Measurements from ENCODE around the gene HDLBP.

The HDLBP gene, protein sequence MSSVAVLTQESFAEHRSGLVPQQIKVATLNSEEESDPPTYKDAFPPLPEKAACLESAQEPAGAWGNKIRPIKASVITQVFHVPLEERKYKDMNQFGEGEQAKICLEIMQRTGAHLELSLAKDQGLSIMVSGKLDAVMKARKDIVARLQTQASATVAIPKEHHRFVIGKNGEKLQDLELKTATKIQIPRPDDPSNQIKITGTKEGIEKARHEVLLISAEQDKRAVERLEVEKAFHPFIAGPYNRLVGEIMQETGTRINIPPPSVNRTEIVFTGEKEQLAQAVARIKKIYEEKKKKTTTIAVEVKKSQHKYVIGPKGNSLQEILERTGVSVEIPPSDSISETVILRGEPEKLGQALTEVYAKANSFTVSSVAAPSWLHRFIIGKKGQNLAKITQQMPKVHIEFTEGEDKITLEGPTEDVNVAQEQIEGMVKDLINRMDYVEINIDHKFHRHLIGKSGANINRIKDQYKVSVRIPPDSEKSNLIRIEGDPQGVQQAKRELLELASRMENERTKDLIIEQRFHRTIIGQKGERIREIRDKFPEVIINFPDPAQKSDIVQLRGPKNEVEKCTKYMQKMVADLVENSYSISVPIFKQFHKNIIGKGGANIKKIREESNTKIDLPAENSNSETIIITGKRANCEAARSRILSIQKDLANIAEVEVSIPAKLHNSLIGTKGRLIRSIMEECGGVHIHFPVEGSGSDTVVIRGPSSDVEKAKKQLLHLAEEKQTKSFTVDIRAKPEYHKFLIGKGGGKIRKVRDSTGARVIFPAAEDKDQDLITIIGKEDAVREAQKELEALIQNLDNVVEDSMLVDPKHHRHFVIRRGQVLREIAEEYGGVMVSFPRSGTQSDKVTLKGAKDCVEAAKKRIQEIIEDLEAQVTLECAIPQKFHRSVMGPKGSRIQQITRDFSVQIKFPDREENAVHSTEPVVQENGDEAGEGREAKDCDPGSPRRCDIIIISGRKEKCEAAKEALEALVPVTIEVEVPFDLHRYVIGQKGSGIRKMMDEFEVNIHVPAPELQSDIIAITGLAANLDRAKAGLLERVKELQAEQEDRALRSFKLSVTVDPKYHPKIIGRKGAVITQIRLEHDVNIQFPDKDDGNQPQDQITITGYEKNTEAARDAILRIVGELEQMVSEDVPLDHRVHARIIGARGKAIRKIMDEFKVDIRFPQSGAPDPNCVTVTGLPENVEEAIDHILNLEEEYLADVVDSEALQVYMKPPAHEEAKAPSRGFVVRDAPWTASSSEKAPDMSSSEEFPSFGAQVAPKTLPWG (N-terminal part only)

DNA sequence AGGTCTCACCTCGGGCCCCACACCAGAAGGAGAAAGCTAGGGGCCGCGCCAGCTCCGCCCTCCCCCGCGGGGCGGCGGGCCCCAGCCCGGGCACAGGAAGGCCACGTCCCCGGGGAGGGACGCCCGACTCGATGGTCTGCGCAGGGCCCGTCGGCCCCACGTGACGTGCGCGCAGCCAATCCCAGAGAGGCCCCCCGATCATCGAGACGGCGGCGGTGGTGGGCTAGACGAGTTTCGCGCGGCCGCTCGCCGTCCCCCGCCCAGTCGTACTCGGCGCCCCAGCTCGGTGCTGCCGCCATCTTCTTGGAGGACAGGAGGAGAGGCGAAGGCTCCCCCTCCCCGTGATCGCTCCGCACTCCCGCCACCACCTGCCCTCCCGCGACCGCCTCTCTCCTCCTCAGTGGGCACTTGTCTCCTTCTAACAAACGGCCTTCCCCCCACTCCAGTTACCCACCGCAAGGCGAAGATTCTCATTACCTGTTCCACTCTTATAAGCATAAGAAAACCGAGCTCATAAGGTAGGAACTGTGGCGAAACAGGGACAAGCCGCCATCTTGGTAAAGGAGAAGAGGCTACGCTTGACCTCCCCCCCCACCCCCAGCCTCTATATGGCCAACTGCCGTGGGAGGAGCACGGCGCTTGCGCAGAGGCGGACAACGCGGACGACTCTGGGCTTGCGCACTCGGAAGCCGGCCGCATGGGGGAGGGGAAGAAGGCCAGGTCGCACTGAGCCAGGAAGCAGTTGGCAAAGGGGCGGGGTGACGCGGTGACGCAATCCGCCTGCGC is at the start of gene HDLBP:
Gene HDLBP (minus strand): TSS at position 580 of the 786 bp plus-strand sequence. CDS start 48,803 bp downstream, outside the sequence.
- Histone ChIP-seq H3K4me3 (ENCODE audit: low read depth in 1 of 2, low read length in 2 of 2) (peak within 1 kb of the TSS; percentile 94 to 96), H3K9me3 (ENCODE audit: control insufficient read depth in 1 of 2, low read length in 2 of 2) (no peaks in the 10 kb centered on the region), H3K27me3 (ENCODE audit: control insufficient read depth in 1 of 2, insufficient read depth in 2 of 2, low read length in 2 of 2) (no peaks in the 10 kb centered on the region), H3K9ac (ENCODE audit: low read depth in 1 of 2, low read length in 2 of 2) (peak within 1 kb of the TSS; percentile 95 to 97), H3K4me1 (ENCODE audit: control insufficient read depth in 1 of 2, insufficient read depth in 2 of 2, low read length in 2 of 2) (peaks cover 41 to 60% of the 10 kb centered on the region in 2 donors), H3K27ac (ENCODE audit: low read depth, low read length) (peak within 1 kb of the TSS; percentile 99), H3K36me3 (ENCODE audit: control insufficient read depth in 1 of 2, insufficient read depth in 2 of 2, low read length in 2 of 2) (no peaks in the 10 kb centered on the region)

DNA sequence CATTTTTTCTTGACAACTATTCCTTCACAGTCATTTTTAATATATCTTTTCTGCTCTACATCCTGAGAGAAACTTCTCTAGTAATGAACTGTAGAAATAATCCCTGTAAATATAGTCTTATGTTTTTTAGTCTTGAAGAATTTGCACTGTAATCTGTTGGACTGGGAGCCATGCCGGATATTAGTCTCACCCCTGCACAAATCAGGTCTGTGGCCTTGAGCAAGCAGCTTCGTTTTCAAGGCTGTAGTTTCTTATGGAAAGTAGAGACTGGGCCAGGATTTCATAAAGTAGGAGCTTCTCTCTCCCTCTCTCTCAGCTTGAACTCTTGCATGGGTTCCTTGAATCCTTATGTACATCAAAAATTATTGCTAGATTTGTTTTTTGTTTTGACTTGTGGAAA is 49.3 kb upstream of the HDLBP start:
- Histone ChIP-seq H3K4me3 (ENCODE audit: low read depth in 1 of 2, low read length in 2 of 2) (no peak overlapping the region), H3K36me3 (ENCODE audit: control insufficient read depth in 1 of 2, insufficient read depth in 2 of 2, low read length in 2 of 2) (no peaks in the 10 kb centered on the region), H3K9me3 (ENCODE audit: control insufficient read depth in 1 of 2, low read length in 2 of 2) (no peaks in the 10 kb centered on the region), H3K9ac (ENCODE audit: low read depth in 1 of 2, low read length in 2 of 2) (no peak overlapping the region), H3K27ac (ENCODE audit: low read depth, low read length) (no peak overlapping the region), H3K27me3 (ENCODE audit: control insufficient read depth in 1 of 2, insufficient read depth in 2 of 2, low read length in 2 of 2) (no peaks in the 10 kb centered on the region), H3K4me1 (ENCODE audit: control insufficient read depth in 1 of 2, insufficient read depth in 2 of 2, low read length in 2 of 2) (peaks cover 36 to 58% of the 10 kb centered on the region in 2 donors)

DNA sequence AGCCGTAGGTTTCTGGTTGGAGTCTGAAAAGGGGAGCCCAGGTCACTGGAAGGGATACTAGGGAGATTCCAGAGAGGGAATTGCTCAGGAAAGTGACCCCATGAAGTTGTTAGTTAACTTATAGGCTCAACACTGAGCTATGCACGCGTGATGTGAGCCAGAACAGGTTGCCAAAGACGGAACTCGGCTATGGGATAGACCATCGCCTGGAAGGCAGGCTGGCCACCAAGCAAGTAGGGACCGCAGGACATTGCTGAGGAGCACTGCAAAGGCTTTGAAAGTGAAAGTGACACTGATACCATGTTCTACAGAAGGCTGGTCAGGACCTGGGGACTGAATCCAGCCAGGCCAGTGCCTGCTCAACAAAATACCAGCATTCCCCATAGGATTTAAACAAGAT is 48.0 kb upstream of the HDLBP start:
- Histone ChIP-seq H3K9me3 (ENCODE audit: control insufficient read depth in 1 of 2, low read length in 2 of 2) (no peaks in the 10 kb centered on the region), H3K4me3 (ENCODE audit: low read depth in 1 of 2, low read length in 2 of 2) (peak overlapping the region; percentile 10 to 43), H3K27me3 (ENCODE audit: control insufficient read depth in 1 of 2, insufficient read depth in 2 of 2, low read length in 2 of 2) (no peaks in the 10 kb centered on the region), H3K9ac (ENCODE audit: low read depth in 1 of 2, low read length in 2 of 2) (peak overlapping the region; percentile 1 to 12), H3K4me1 (ENCODE audit: control insufficient read depth in 1 of 2, insufficient read depth in 2 of 2, low read length in 2 of 2) (peaks cover 40 to 63% of the 10 kb centered on the region in 2 donors), H3K27ac (ENCODE audit: low read depth, low read length) (peak overlapping the region; percentile 34), H3K36me3 (ENCODE audit: control insufficient read depth in 1 of 2, insufficient read depth in 2 of 2, low read length in 2 of 2) (no peaks in the 10 kb centered on the region)

DNA sequence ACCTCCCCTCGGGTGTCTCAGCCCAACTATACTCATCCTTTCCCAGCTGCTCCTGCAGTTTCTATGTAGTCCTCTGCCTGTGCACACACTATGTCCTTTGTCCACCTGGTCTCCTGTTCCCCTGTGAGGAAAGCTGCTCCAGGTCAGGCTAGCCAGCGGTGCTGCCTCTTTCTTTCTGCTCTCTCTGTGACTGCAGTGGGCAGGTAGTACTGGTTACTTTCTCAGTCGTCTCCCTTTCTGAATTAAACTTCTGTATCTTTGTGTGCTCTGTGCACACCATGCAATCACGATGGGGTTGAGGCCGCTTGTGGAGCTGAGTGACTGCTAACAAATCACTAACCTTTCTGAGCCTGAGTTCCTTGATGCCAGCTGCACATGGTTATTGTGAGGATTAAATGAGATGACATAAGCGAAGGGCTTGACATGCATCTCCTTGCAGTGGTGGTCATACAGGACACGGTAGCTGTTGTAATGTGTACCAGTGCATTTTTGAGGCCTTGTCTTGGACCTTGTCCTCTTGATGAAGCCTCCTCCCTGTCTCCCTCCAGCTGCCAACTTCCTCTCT is 44.1 kb upstream of the HDLBP start:
- Histone ChIP-seq H3K27ac (ENCODE audit: low read depth, low read length) (no peak overlapping the region), H3K9ac (ENCODE audit: low read depth in 1 of 2, low read length in 2 of 2) (peak overlapping the region; percentile 26 to 40), H3K4me3 (ENCODE audit: low read depth in 1 of 2, low read length in 2 of 2) (peak overlapping the region; percentile 30 to 38)

DNA sequence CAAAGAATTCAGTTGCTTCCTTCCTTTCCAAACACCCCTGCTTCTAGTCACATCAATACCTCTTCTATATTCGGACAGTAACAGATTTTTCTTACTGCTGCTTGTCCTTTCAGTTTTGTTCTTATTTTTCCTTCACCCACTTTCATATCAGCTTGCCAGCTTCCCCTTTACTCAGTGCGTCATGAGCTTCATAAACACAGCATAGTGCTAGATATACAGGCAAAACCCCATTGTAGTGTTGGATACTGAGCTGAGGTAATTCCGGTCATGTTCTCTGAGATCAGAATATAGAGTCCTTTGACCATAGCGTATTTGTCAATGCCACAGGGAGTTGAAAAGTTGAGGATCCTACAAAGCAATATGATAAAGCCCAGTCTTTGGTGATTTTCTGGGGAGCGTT is 43.0 kb upstream of the HDLBP start:
- Histone ChIP-seq H3K4me1 (ENCODE audit: control insufficient read depth in 1 of 2, insufficient read depth in 2 of 2, low read length in 2 of 2) (peaks cover 41 to 52% of the 10 kb centered on the region in 2 donors), H3K9ac (ENCODE audit: low read depth in 1 of 2, low read length in 2 of 2) (peak overlapping the region; percentile 0 to 41), H3K27me3 (ENCODE audit: control insufficient read depth in 1 of 2, insufficient read depth in 2 of 2, low read length in 2 of 2) (no peaks in the 10 kb centered on the region), H3K9me3 (ENCODE audit: control insufficient read depth in 1 of 2, low read length in 2 of 2) (no peaks in the 10 kb centered on the region), H3K27ac (ENCODE audit: low read depth, low read length) (peak overlapping the region; percentile 12), H3K4me3 (ENCODE audit: low read depth in 1 of 2, low read length in 2 of 2) (peak overlapping the region in 1 of 2 donors; percentile 38), H3K36me3 (ENCODE audit: control insufficient read depth in 1 of 2, insufficient read depth in 2 of 2, low read length in 2 of 2) (peaks cover 0 to 2% of the 10 kb centered on the region in 2 donors)

More for the DNA sequence above, 44.1 kb upstream of the HDLBP start:
- no peaks in the 10 kb centered on the region for H3K27me3 ChIP-seq (ENCODE audit: control insufficient read depth in 1 of 2, insufficient read depth in 2 of 2, low read length in 2 of 2)
- no peaks in the 10 kb centered on the region for H3K9me3 ChIP-seq (ENCODE audit: control insufficient read depth in 1 of 2, low read length in 2 of 2)
- H3K36me3 ChIP-seq (ENCODE audit: control insufficient read depth in 1 of 2, insufficient read depth in 2 of 2, low read length in 2 of 2) = no peaks in the 10 kb centered on the region
- H3K4me1 ChIP-seq (ENCODE audit: control insufficient read depth in 1 of 2, insufficient read depth in 2 of 2, low read length in 2 of 2) = peaks cover 44 to 52% of the 10 kb centered on the region in 2 donors

DNA sequence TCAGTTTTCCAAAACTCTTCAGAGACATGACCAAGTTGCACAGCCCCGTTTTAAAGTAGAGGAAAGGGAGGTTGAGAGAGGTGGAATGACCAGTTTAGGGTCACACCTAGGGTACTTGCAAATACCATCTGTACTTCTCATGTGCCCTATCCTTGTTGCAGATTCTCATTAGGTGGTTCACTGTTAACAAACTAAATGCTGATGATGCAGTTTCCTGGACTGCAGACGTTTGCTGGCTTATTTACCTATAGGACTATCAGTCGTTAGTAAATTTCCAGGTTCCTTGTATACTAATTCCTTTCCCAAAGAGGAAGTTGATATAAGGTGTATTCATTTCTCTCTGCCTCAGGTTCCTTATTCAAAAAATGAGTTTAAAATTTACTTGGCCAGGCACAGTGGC is 42.1 kb upstream of the HDLBP start:
- peak overlapping the region; percentile 75 to 76 for H3K4me3 ChIP-seq (ENCODE audit: low read depth in 1 of 2, low read length in 2 of 2)
- H3K4me1 ChIP-seq (ENCODE audit: control insufficient read depth in 1 of 2, insufficient read depth in 2 of 2, low read length in 2 of 2) = peaks cover 35 to 43% of the 10 kb centered on the region in 2 donors
- H3K27ac ChIP-seq (ENCODE audit: low read depth, low read length) = no peak overlapping the region
- H3K36me3 ChIP-seq (ENCODE audit: control insufficient read depth in 1 of 2, insufficient read depth in 2 of 2, low read length in 2 of 2) = peaks cover 0 to 11% of the 10 kb centered on the region in 2 donors
- H3K27me3 ChIP-seq (ENCODE audit: control insufficient read depth in 1 of 2, insufficient read depth in 2 of 2, low read length in 2 of 2) = no peaks in the 10 kb centered on the region
- H3K9ac ChIP-seq (ENCODE audit: low read depth in 1 of 2, low read length in 2 of 2) = peak overlapping the region; percentile 84 to 87
- no peaks in the 10 kb centered on the region for H3K9me3 ChIP-seq (ENCODE audit: control insufficient read depth in 1 of 2, low read length in 2 of 2)

DNA sequence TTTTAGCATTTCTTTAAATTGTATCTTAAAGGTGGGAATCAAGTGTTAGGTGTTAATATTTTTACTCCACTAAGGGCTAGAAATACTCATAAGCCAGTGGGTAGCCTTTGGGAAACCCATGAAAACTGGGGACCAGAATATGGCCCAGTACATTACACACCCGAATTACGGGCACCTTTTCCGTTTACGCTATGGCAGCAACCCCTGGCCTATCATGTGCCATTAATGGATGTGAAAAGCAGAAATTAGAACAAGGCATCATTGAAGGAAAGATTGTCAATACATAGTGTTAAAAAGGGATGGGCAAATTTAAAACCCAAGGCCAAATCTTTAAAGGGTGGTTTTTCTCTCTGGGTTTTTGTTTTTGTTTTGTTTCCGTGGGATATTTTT is 41.4 kb upstream of the HDLBP start:
- Histone ChIP-seq H3K27me3 (ENCODE audit: control insufficient read depth in 1 of 2, insufficient read depth in 2 of 2, low read length in 2 of 2) (no peaks in the 10 kb centered on the region), H3K9ac (ENCODE audit: low read depth in 1 of 2, low read length in 2 of 2) (peak overlapping the region; percentile 84 to 87), H3K36me3 (ENCODE audit: control insufficient read depth in 1 of 2, insufficient read depth in 2 of 2, low read length in 2 of 2) (peaks cover 4 to 16% of the 10 kb centered on the region in 2 donors), H3K9me3 (ENCODE audit: control insufficient read depth in 1 of 2, low read length in 2 of 2) (no peaks in the 10 kb centered on the region), H3K4me1 (ENCODE audit: control insufficient read depth in 1 of 2, insufficient read depth in 2 of 2, low read length in 2 of 2) (peaks cover 40 to 49% of the 10 kb centered on the region in 2 donors), H3K4me3 (ENCODE audit: low read depth in 1 of 2, low read length in 2 of 2) (peak overlapping the region; percentile 75 to 76), H3K27ac (ENCODE audit: low read depth, low read length) (peak overlapping the region; percentile 76)

DNA sequence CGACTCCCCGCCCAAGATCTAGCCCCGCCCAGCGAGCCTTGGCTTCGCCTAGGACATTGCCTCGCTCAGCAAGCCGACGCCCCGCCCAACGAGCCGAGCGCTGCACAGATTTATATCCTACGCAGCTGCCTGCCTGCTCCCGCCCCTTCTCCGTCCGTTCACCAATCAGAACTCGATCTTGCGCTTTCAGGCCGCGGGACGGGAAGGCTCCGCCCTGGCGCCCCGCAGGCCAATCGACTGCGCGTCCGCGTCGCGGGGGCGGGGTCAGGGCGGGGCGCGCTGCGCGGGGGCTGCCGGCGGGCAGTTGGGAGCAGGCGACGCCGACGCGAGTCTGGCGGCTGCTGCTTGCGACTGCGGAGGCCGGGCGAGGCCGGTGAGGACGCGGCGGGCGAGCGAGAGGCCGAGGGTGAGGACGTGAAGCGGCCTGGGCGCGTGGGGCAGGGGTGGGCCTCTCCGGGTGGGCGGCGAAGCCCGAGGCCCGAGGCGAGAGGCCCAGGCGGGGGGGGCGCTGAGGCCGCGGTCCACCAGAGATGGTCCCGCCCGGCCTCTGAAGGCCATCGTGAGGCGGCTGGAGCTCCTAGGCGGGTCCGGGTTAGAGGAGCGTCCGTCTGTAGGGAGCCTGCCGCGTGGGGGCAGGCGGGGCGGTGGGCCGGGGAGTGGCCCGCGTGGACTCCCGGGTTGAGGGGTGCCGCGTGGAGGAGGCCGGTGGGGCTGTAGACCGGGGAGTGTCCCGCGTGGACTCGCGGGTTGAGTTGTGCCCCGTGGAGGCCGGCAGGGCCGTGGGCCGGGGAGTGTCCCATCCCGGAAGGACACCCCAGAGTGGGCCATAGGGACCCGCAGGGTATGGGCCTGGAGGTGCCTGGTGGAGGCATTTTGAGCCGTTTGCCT is 40.8 kb upstream of the HDLBP start, which contains the start of gene FARP2:
Gene FARP2 (plus strand): TSS at position 303 of the 888 bp plus-strand sequence. CDS start 16,823 bp downstream, outside the sequence.
- Histone ChIP-seq H3K27ac (ENCODE audit: low read depth, low read length) (peak within 1 kb of the TSS; percentile 91), H3K9me3 (ENCODE audit: control insufficient read depth in 1 of 2, low read length in 2 of 2) (no peaks in the 10 kb centered on the region), H3K4me1 (ENCODE audit: control insufficient read depth in 1 of 2, insufficient read depth in 2 of 2, low read length in 2 of 2) (peaks cover 43 to 49% of the 10 kb centered on the region in 2 donors), H3K9ac (ENCODE audit: low read depth in 1 of 2, low read length in 2 of 2) (peak within 1 kb of the TSS; percentile 84 to 87), H3K4me3 (ENCODE audit: low read depth in 1 of 2, low read length in 2 of 2) (peak within 1 kb of the TSS; percentile 75 to 76), H3K36me3 (ENCODE audit: control insufficient read depth in 1 of 2, insufficient read depth in 2 of 2, low read length in 2 of 2) (peaks cover 4 to 22% of the 10 kb centered on the region in 2 donors), H3K27me3 (ENCODE audit: control insufficient read depth in 1 of 2, insufficient read depth in 2 of 2, low read length in 2 of 2) (no peaks in the 10 kb centered on the region)

All from duodenal mucosa (tissue), 2 donors.